ENCODE data around the gene CLCN7. TPM values are rescaled to one million over a fixed set of nuclear protein-coding genes. Genes with fewer than 3 reads are reported as not detected.

The CLCN7 gene
- total RNA-seq, 2 experiments from 2014 or later = 31.1 to 62.4 TPM

GRCh38 chr16:1413684-1414531, 60.9 kb downstream of the CLCN7 start:
- Histone ChIP-seq H3K9me2 (ENCODE audit: insufficient read depth, low read length) (no peaks in the 10 kb centered on the region), H3K4me3 (ENCODE audit: low read depth, low read length, poor library complexity, severe bottlenecking) (peak overlapping the region; percentile 89), H3K36me3 (ENCODE audit: insufficient read depth, low read length) (peaks cover 14% of the 10 kb centered on the region; the same call in 1 of the 2 replicates), H2AFZ (ENCODE audit: low read length) (peak overlapping the region; percentile 60), H3K27ac (ENCODE audit: low read depth, low read length, poor library complexity, severe bottlenecking) (peak overlapping the region; percentile 45), H4K20me1 (ENCODE audit: insufficient read depth, low read length) (no peaks in the 10 kb centered on the region), H3K79me2 (ENCODE audit: insufficient read depth, low read depth, low read length) (peaks cover 15% of the 10 kb centered on the region), H3K4me2 (ENCODE audit: low read length) (peak overlapping the region; percentile 72), H3K4me1 (ENCODE audit: insufficient read depth, low read length, poor library complexity, severe bottlenecking) (peaks cover 24% of the 10 kb centered on the region), H3K9me3 (ENCODE audit: low read length) (no peaks in the 10 kb centered on the region)
- peak; percentile 86 for TF ChIP-seq CTCF (conservative IDR thresholded peaks at IDR 0.05; ENCODE audit: low read length)
- TF ChIP-seq EZH2phosphoT487 (IDR thresholded peaks at IDR 0.05; ENCODE audit: borderline replicate concordance, low read depth, low read length) = no peak
- no TSS peak for BruUV-seq (replicated peaks)
- POLR2A ChIA-PET = no interaction called here
- DNase-seq (ENCODE audit: low spot score) = peak; percentile 81
- intact Hi-C loops (cut with micrococcal nuclease; ENCODE audit: unreplicated experiment) = loop anchor here (5.0 to 10.0 kb wide), 2 partner anchors 52 to 109 kb away; partner anchors contain the start of gene UBE2I
- CTCF ChIA-PET (ENCODE audit: unreplicated experiment) = no interaction called here

DNA sequence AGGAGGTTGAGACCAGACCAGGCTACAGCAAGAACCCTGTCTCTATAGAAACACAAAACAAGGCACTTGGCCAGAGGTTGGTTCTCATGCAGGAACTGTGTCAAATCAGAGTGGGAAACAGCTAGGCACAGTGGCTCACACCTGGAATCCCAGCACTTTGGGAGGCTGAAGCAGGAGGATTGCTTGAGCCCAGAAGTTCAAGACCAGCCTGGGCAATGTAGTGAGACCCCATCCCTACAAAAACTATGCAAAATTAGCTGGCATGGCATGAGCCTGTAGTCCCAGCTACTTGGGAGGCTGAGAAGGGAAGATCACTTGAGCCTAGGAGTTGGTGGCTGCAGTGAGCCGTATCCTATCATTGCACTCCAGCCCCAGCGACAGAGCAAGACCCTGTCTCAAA, 62.0 kb downstream of the CLCN7 start:
- Histone ChIP-seq H2AFZ (ENCODE audit: low read length) (no peak overlapping the region), H3K4me1 (ENCODE audit: insufficient read depth, low read length, poor library complexity, severe bottlenecking) (peaks cover 22% of the 10 kb centered on the region), H3K4me2 (ENCODE audit: low read length) (no peak overlapping the region), H3K9me2 (ENCODE audit: insufficient read depth, low read length) (no peaks in the 10 kb centered on the region), H3K36me3 (ENCODE audit: insufficient read depth, low read length) (0 out of 2 replicates have a peak, but pooled peaks cover 4% of the 10 kb centered on the region), H3K27ac (ENCODE audit: low read depth, low read length, poor library complexity, severe bottlenecking) (no peak overlapping the region), H3K4me3 (ENCODE audit: low read depth, low read length, poor library complexity, severe bottlenecking) (no peak overlapping the region), H4K20me1 (ENCODE audit: insufficient read depth, low read length) (peaks cover 1% of the 10 kb centered on the region; the same call in 1 of the 2 replicates), H3K79me2 (ENCODE audit: insufficient read depth, low read depth, low read length) (peaks cover 5% of the 10 kb centered on the region; the same call in 1 of the 2 replicates), H3K9me3 (ENCODE audit: low read length) (no peaks in the 10 kb centered on the region)
- DNase-seq (ENCODE audit: low spot score) = no peak
- TF ChIP-seq CTCF (conservative IDR thresholded peaks at IDR 0.05; ENCODE audit: low read length) (no peak), EZH2phosphoT487 (IDR thresholded peaks at IDR 0.05; ENCODE audit: borderline replicate concordance, low read depth, low read length) (no peak)
- CTCF ChIA-PET (ENCODE audit: unreplicated experiment) = no interaction called here
- intact Hi-C loops (cut with micrococcal nuclease; ENCODE audit: unreplicated experiment) = loop anchor here (5.0 to 10.0 kb wide), 2 partner anchors 51 to 108 kb away; partner anchors contain the start of gene UBE2I
- POLR2A ChIA-PET = no interaction called here
- BruUV-seq (replicated peaks) = no TSS peak
